GM18861 (cell line): ENCODE results near the gene CDH11.

ENCODE experiments used
- ATAC-seq: cut with Tn5 transposase; IDR thresholded peaks from one replicate; pipeline ENCODE4 v1.9.1; 2021; ENCODE audit not compliant: unreplicated experiment

Gene CDH11

GRCh38 chr16:64983963-64984362, 137.9 kb downstream of the CDH11 start:
- no peak for ATAC-seq

GRCh38 chr16:64983231-64983630, 138.6 kb downstream of the CDH11 start:
- no peak for ATAC-seq

GRCh38 chr16:64982581-64982980, 139.3 kb downstream of the CDH11 start:
- ATAC-seq: no peak

GRCh38 chr16:64981568-64982281, 140.1 kb downstream of the CDH11 start:
- ATAC-seq: no peak

GRCh38 chr16:64977206-64977920, 144.5 kb downstream of the CDH11 start:
- no peak for ATAC-seq

- ATAC-seq: no peak
Observed at GRCh38 chr16:64975821-64976220, 146.0 kb downstream of the CDH11 start.

- no peak for ATAC-seq
Observed at GRCh38 chr16:64974381-64974780, 147.5 kb downstream of the CDH11 start.

GRCh38 chr16:64973171-64973570, 148.7 kb downstream of the CDH11 start:
- no peak for ATAC-seq

- no peak for ATAC-seq
Observed at GRCh38 chr16:64971171-64971570, 150.7 kb downstream of the CDH11 start.

GRCh38 chr16:64969221-64969620, 152.6 kb downstream of the CDH11 start:
- ATAC-seq: no peak

- no peak for ATAC-seq
Observed at GRCh38 chr16:64968539-64968938, 153.3 kb downstream of the CDH11 start.

GRCh38 chr16:64964126-64964540, 157.7 kb downstream of the CDH11 start:
- ATAC-seq: no peak

GRCh38 chr16:64962786-64963185, 159.1 kb downstream of the CDH11 start:
- ATAC-seq: no peak

- ATAC-seq: no peak
Observed at GRCh38 chr16:64957246-64957645, 164.6 kb downstream of the CDH11 start.

- no peak for ATAC-seq
Observed at GRCh38 chr16:64952177-64952576, 169.7 kb downstream of the CDH11 start.

GRCh38 chr16:64951193-64951592, 170.7 kb downstream of the CDH11 start:
- no peak for ATAC-seq

GRCh38 chr16:64950731-64951130, 171.1 kb downstream of the CDH11 start:
- ATAC-seq: no peak

- ATAC-seq: no peak
Observed at GRCh38 chr16:64950262-64950661, 171.6 kb downstream of the CDH11 start.

GRCh38 chr16:64948056-64948455, 173.8 kb downstream of the CDH11 start:
- ATAC-seq: no peak

- ATAC-seq: no peak
Observed at GRCh38 chr16:64947651-64948050, 174.2 kb downstream of the CDH11 start.

GRCh38 chr16:64933885-64934284, 188.0 kb downstream of the CDH11 start:
- ATAC-seq: no peak

GRCh38 chr16:64926476-64926875, 195.4 kb downstream of the CDH11 start:
- ATAC-seq: no peak

GRCh38 chr16:64925166-64925565, 196.7 kb downstream of the CDH11 start:
- no peak for ATAC-seq
